ENCODE results near the gene SAFB. TPM values are rescaled to one million over a fixed set of nuclear protein-coding genes. Genes with fewer than 3 reads are reported as not detected.

Gene SAFB
- total and polyA plus RNA-seq, 2 of the 13 experiments (the other 11 are each of a cell fraction or from before 2014, with no cell fraction given) = 21.0 to 28.4 TPM

DNA sequence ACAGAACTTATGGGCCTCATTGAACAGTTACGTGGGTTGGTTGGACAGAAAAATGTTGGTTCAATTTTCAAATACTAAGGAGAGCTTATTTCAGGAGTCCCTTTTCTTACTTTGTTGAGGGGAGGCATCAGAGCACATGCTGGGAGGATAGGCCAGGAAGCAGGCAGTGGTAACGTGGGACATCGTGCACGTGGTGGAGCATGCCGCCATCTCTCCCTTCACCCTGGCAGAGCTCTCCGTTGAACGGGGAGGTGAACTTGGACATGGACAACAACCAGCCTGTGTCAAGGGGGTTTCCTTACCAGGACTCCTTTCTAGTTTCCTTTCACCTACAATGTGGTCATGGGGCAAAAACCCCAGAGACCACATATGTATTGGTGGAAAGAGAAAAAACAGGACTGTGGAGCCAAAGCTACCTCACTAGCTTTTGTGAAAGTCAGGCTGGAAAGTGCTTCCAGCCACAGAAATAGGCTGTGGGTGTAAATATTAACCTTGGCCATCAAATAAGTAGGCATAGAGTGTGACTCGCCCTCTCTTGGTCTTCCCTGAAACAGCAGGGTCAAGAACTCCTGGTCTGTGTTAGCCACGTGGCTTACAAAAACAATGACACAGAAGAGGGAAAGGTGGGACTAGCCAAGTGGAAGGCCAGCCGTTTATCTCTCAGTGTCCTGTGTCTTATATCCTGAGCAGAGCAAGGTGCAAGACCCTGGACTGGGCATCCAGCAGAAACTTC, 43.1 kb downstream of the SAFB start (continued):
- TF ChIP-seq FOXA1 (IDR thresholded peaks at IDR 0.05) (no peak), FOXA1 (CRISPR knock-in tag; IDR thresholded peaks at IDR 0.05) (0 out of 2 replicates have a peak, but pooled peaks have one; percentile 20), ZNF121 (CRISPR knock-in tag; IDR thresholded peaks at IDR 0.05) (peak; percentile 72), ETV6 (CRISPR knock-in tag; conservative IDR thresholded peaks at IDR 0.05) (no peak), AKAP8 (CRISPR knock-in tag; IDR thresholded peaks at IDR 0.05) (0 out of 2 replicates have a peak, but pooled peaks have one; percentile 50), GTF2F1 (IDR thresholded peaks at IDR 0.05; ENCODE audit: low read length) (no peak), THAP11 (CRISPR knock-in tag; IDR thresholded peaks at IDR 0.05) (peak; percentile 39; the same call in 1 of the 2 replicates), RBM22 (optimal IDR thresholded peaks at IDR 0.05; ENCODE audit: low read length) (peak; percentile 9), SAP130 (CRISPR knock-in tag; IDR thresholded peaks at IDR 0.05; ENCODE audit: low read depth) (peak; percentile 70), RARA (CRISPR knock-in tag; IDR thresholded peaks at IDR 0.05) (peak; percentile 35; the same call in 1 of the 2 replicates), MED1 (CRISPR knock-in tag; IDR thresholded peaks at IDR 0.05) (0 out of 2 replicates have a peak, but pooled peaks have one; percentile 31), ZNF253 (CRISPR knock-in tag; IDR thresholded peaks at IDR 0.05; ENCODE audit: borderline replicate concordance) (no peak), ZMYM4 (CRISPR knock-in tag; IDR thresholded peaks at IDR 0.05) (no peak)
- TF ChIP-seq, protein P1, sequence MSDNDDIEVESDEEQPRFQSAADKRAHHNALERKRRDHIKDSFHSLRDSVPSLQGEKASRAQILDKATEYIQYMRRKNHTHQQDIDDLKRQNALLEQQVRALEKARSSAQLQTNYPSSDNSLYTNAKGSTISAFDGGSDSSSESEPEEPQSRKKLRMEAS (IDR thresholded peaks at IDR 0.05) = peak; percentile 41; the same call in 1 of the 2 replicates

DNA sequence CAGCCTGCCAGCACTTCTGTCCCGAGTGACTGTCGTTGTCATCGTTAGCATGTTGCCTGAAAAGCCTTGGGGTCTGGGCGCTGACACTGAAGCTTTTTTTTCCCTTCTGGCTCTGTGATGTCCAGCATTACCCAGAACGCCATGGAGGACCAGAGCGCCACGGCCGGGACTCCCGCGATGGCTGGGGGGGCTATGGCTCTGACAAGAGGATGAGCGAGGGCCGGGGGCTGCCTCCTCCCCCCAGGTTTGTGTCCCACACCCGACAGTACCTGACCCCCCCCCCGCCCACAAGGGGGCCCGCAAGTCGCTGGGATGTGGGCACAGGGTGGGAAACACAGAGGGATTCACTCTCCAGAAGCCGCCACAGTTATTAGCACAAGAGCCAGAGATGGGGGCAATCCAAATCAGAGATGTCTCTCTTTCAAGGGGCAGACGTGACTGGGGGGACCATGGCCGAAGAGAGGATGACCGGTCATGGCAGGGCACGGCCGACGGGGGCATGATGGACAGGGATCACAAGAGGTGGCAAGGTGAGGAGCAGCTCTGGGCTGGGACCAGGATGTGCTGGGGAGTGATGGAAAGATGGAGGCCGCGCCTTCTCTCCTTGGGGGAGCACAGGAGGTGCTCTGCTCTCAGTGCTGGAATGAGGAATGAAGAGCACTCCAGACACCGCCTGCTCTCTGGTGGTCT, 44.2 kb downstream of the SAFB start:
- intact Hi-C loops (cut with micrococcal nuclease; ENCODE audit: unreplicated experiment) = no loop called here
- Histone ChIP-seq H3K27ac (ENCODE audit: extremely low read length, insufficient read depth, low read length) (no peak overlapping the region), H3K27me3 (ENCODE audit: control insufficient read depth in 1 of 2, insufficient read depth in 2 of 2, low read length in 2 of 2) (no peaks in the 10 kb centered on the region), H3K79me2 (ENCODE audit: insufficient read depth, low read length) (no peaks in the 10 kb centered on the region), H2AFZ (ENCODE audit: low read length) (no peak overlapping the region), H3K4me2 (ENCODE audit: low read depth, low read length) (no peak overlapping the region), H3K9me3 (ENCODE audit: low read length) (no peaks in the 10 kb centered on the region), H3K9ac (ENCODE audit: insufficient read depth, low read depth, low read length) (no peak overlapping the region), H4K20me1 (ENCODE audit: insufficient read depth, low read length) (0 out of 2 replicates have a peak, but pooled peaks cover 9% of the 10 kb centered on the region), H3K4me3 (replicated peaks in 1 of 3; ENCODE audit: insufficient read depth in 1 of 3, low read depth in 2 of 3, low read length in 3 of 3) (no peak overlapping the region), H3K36me3 (replicated peaks in 1 of 2; ENCODE audit: control insufficient read depth in 1 of 2, insufficient read depth in 2 of 2, low read length in 2 of 2) (peaks cover 51 to 74% of the 10 kb centered on the region in 2 experiments), H3K4me1 (ENCODE audit: insufficient read depth, low read length) (peaks cover 15% of the 10 kb centered on the region)
- no peak for ATAC-seq
- BruUV-seq (replicated peaks) = no TSS peak
- no peak for TF ChIP-seq ZNF615 (CRISPR knock-in tag; IDR thresholded peaks at IDR 0.05; ENCODE audit: borderline replicate concordance)
- peak; percentile 65 for TF ChIP-seq RBM22 (optimal IDR thresholded peaks at IDR 0.05; ENCODE audit: low read length)
- POLR2A ChIA-PET = no interaction called here
- in situ Hi-C loops (cut with HindIII; ENCODE audit: extremely low pct_ligation_motif_present, low pct_unique_long_range_greater_than_20kb) = no loop called here
- FAIRE-seq = no peak
- DNase-seq (ENCODE audit: low spot score) = no peak
- WGBS (ENCODE audit: low lambda C conversion rate) = 96% methylated on average over 26 of the region's 26 CpGs
- CTCF ChIA-PET (ENCODE audit: low intra/inter-chr PET ratio, low total read pairs) = no interaction called here
